H1 (cell line): Measurements from ENCODE around the gene GLO1. TPM values are rescaled to one million over a fixed set of nuclear protein-coding genes. Genes with fewer than 3 reads are reported as not detected.

Experiments used
- BCL11A ChIP-seq, 2 experiments: IDR thresholded peaks; one replicate each; pipeline ENCODE4 v1.6.1; 2011; ENCODE audit warnings: low read depth in 2 of 2, low read length in 2 of 2, mild to moderate bottlenecking in 2 of 2
- CBX5 ChIP-seq: fragments of 300-800, 300-1000 bp; sonication (generic); IDR thresholded peaks from 2 replicates; pipeline ENCODE4 v1.7.1; 2016; ENCODE audit warnings: antibody characterized with exemption, low read length, low read depth
- CHD1 ChIP-seq: IDR thresholded peaks from 2 replicates; pipeline ENCODE4 v1.6.1; 2012; ENCODE audit warnings: low read depth, low read length, improper control_type of control experiment
- CHD2 ChIP-seq: IDR thresholded peaks from 2 replicates; pipeline ENCODE4 v1.6.1; 2012; ENCODE audit warnings: low read length, improper control_type of control experiment
- CREB1 ChIP-seq: IDR thresholded peaks from 2 replicates; pipeline ENCODE4 v1.6.1; 2012; ENCODE audit warnings: inconsistent platforms
- GTF2F1 ChIP-seq: IDR thresholded peaks from 2 replicates; pipeline ENCODE4 v1.6.1; 2012; ENCODE audit warnings: low read depth, low read length, improper control_type of control experiment, borderline replicate concordance
- HDAC2 ChIP-seq, 2 experiments: fragments of 300-600 bp in 1 of 2; sonication (generic) in 1 of 2; IDR thresholded peaks; 2 replicates each; pipeline ENCODE4 v1.6.1; 2011 to 2012; ENCODE audit warnings: low read depth in 2 of 2, low read length in 2 of 2, mild to moderate bottlenecking in 2 of 2, moderate library complexity in 2 of 2, borderline replicate concordance in 1 of 2, inconsistent platforms in 1 of 2
- JUN ChIP-seq: IDR thresholded peaks from 2 replicates; pipeline ENCODE4 v1.6.1; 2011; ENCODE audit warnings: low read depth, mild to moderate bottlenecking, improper control_type of control experiment, low read length
- KDM4A ChIP-seq: IDR thresholded peaks from one replicate; pipeline ENCODE4 v1.7.1; 2012; ENCODE audit warnings: low read depth, mild to moderate bottlenecking, moderate library complexity, low read length, inconsistent platforms; ENCODE audit not compliant: severe bottlenecking
- NRF1 ChIP-seq: IDR thresholded peaks from 2 replicates; pipeline ENCODE4 v1.6.1; 2011; ENCODE audit warnings: mild to moderate bottlenecking, low read depth, low read length, improper control_type of control experiment
- PHF8 ChIP-seq: fragments of 200-600 bp; sonication (generic); conservative IDR thresholded peaks from 2 replicates; pipeline ENCODE4 v1.7.1; 2012; ENCODE audit warnings: low read depth, mild to moderate bottlenecking, inconsistent platforms, low read length, moderate library complexity
- POLR2A ChIP-seq, 2 experiments: IDR thresholded peaks; 1 replicate in 1 of 2; 2 replicates in 1 of 2; pipeline ENCODE4 v1.6.1; 2011; ENCODE audit warnings: low read depth in 2 of 2, low read length in 2 of 2, mild to moderate bottlenecking in 2 of 2; ENCODE audit errors: control extremely low read depth in 1 of 2
- POLR2AphosphoS5 ChIP-seq: IDR thresholded peaks from 2 replicates; pipeline ENCODE4 v1.6.1; 2011; ENCODE audit warnings: low read depth, low read length
- RBBP5 ChIP-seq: IDR thresholded peaks from 2 replicates; pipeline ENCODE4 v1.7.1; 2012; ENCODE audit warnings: low read depth, mild to moderate bottlenecking, inconsistent platforms, low read length, moderate library complexity, borderline replicate concordance
- SP1 ChIP-seq: IDR thresholded peaks from 2 replicates; pipeline ENCODE4 v1.6.1; 2011; ENCODE audit warnings: low read depth, low read length
- TAF1 ChIP-seq: IDR thresholded peaks from 2 replicates; pipeline ENCODE4 v1.6.1; 2011; ENCODE audit warnings: mild to moderate bottlenecking, low read depth, low read length
- TCF12 ChIP-seq: IDR thresholded peaks from 2 replicates; pipeline ENCODE4 v1.6.1; 2011; ENCODE audit warnings: low read depth, mild to moderate bottlenecking, low read length
- YY1 ChIP-seq: IDR thresholded peaks from 2 replicates; pipeline ENCODE4 v1.6.1; 2011; ENCODE audit warnings: low read depth, mild to moderate bottlenecking, low read length
- polyA plus RNA-seq, 7 experiments: library from polyadenylated mRNA; depleted of rRNA in 3 of 7; stranded (reverse) in 5 of 7; unstranded in 2 of 7; fragments of >200 nt in 5 of 7; fragments of 200-250 nt in 2 of 7; gene quantifications; 1 replicate in 5 of 7; 2 replicates in 1 of 7; 4 replicates in 1 of 7; pipeline versions ENCODE4 v1.2.1 to v1.2.3, GENCODE V29; 2011 to 2013; ENCODE audit warnings: missing spikeins in 2 of 7, mixed read lengths in 2 of 7
- total RNA-seq: library from RNA; stranded (reverse); fragmentation: NEBNext Ultra II Directional; extraction: Animal tissue kit (Norgen Biotek cat#: 25700); gene quantifications from 2 replicates; pipeline ENCODE4 v1.2.1, GENCODE V29; 2021
- TF ChIP-seq, protein P1 (sequence below): IDR thresholded peaks from 2 replicates; pipeline ENCODE4 v1.6.1; 2012; ENCODE audit warnings: inconsistent platforms
- TF ChIP-seq, protein P2 (sequence below): IDR thresholded peaks from 2 replicates; pipeline ENCODE4 v1.6.1; 2012; ENCODE audit warnings: low read length, inconsistent platforms

The GLO1 gene
- total and polyA plus RNA-seq, 2 of the 8 experiments (the other 6 are each of a cell fraction or from before 2014, with no cell fraction given), result 104 to 170 TPM

DNA sequence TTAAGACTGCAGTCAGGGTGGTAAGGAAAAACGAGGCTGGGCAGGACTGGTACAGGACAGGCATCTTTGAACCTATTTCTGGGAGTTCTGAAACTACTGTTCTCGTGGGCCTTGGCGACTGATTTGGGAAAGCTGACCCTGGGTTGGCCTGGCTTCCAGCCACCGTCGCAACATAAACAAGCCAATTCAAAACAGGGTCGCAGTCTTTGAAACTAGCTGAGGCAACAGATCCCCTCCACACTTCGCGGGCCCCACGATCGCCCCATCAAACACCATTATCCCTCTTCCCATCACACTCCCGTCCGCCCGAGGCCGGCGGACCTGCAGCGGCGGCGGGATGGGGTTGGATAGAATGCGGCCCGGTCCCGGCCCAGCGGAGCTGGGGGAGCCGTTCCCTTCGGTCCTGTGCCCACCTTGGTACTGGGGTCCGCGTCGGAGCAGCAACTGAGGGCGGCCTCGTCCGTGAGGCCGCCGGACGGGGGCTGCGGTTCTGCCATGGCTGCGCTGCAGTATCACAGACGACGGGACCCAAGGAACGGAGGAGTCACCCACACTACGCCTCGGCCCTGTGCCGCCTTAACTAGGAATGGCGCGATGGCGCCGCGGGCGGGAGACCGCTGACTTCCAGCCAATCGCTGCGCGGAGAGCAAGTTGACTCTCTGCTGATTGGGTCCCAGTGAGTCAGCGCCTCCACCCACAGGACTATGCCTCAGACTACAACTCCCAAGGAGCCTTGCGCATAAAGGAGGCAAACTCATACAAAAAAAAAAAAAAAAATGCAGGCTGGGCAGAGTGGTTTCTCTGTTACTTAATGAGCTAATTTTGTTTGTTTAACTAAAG lies at the start of gene GLO1 (continued):
- TF ChIP-seq PHF8, result peak; percentile 96
- 0 out of 4 replicates have a peak, but pooled peaks of 1 of the 2 experiments have one; percentile 45 for TF ChIP-seq HDAC2 (IDR thresholded peaks at IDR 0.05; ENCODE audit: borderline replicate concordance in 1 of 2, low read depth in 2 of 2, low read length in 2 of 2)
- TF ChIP-seq, protein P1, sequence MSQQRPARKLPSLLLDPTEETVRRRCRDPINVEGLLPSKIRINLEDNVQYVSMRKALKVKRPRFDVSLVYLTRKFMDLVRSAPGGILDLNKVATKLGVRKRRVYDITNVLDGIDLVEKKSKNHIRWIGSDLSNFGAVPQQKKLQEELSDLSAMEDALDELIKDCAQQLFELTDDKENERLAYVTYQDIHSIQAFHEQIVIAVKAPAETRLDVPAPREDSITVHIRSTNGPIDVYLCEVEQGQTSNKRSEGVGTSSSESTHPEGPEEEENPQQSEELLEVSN, result peak; percentile 99
- TF ChIP-seq BCL11A (IDR thresholded peaks at IDR 0.05; ENCODE audit: low read depth in 2 of 2, low read length in 2 of 2), result no peak
- TF ChIP-seq CBX5, result no peak
- TF ChIP-seq, protein P2, sequence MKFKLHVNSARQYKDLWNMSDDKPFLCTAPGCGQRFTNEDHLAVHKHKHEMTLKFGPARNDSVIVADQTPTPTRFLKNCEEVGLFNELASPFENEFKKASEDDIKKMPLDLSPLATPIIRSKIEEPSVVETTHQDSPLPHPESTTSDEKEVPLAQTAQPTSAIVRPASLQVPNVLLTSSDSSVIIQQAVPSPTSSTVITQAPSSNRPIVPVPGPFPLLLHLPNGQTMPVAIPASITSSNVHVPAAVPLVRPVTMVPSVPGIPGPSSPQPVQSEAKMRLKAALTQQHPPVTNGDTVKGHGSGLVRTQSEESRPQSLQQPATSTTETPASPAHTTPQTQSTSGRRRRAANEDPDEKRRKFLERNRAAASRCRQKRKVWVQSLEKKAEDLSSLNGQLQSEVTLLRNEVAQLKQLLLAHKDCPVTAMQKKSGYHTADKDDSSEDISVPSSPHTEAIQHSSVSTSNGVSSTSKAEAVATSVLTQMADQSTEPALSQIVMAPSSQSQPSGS, result no peak
- TF ChIP-seq YY1, result peak; percentile 93
- peak; percentile 92 for TF ChIP-seq SP1
- TF ChIP-seq JUN, result no peak; the same call in 1 of the 2 replicates
- no peak for TF ChIP-seq NRF1
- TF ChIP-seq CHD2, result peak; percentile 78
- peak; percentile 95 to 99 for TF ChIP-seq POLR2A (IDR thresholded peaks at IDR 0.05; ENCODE audit: control extremely low read depth in 1 of 2, low read depth in 2 of 2, low read length in 2 of 2)
- peak; percentile 92 for TF ChIP-seq KDM4A
- TF ChIP-seq RBBP5, result peak; percentile 67
- peak; percentile 52; the same call in 1 of the 2 replicates for TF ChIP-seq GTF2F1
- TF ChIP-seq TAF1, result peak; percentile 96
- TF ChIP-seq TCF12, result no peak
- peak; percentile 98 for TF ChIP-seq POLR2AphosphoS5
- no peak for TF ChIP-seq CHD1
- TF ChIP-seq CREB1, result peak; percentile 57; the same call in 1 of the 2 replicates
